ENCODE measurements around the gene OVOL2. TPM values are rescaled to one million over a fixed set of nuclear protein-coding genes. Genes with fewer than 3 reads are reported as not detected.
A peak's percentile ranks its signal among the peaks of the same experiment; 100 is the strongest.

OVOL2 gene
- total and polyA plus RNA-seq, 2 experiments from 2014 or later: 11.2 to 11.5 TPM

- H3K4me1 Mint-ChIP-seq: peaks cover 23% of the 10 kb centered on the region
- Histone ChIP-seq H3K4me2 (peak overlapping the region; percentile 90), H3K4me1 (ENCODE audit: insufficient read depth) (peaks cover 30% of the 10 kb centered on the region), H3K27me3 (ENCODE audit: insufficient read depth) (peaks cover 49% of the 10 kb centered on the region), H3K36me3 (ENCODE audit: insufficient read depth) (no peaks in the 10 kb centered on the region), H3K27ac (ENCODE audit: low read depth) (peak overlapping the region; percentile 88), H3K9me2 (ENCODE audit: insufficient read depth) (no peaks in the 10 kb centered on the region), H3F3A (replicated peaks; ENCODE audit: low read depth) (no peaks in the 10 kb centered on the region; the same call in none of the 2 replicates), H3K79me2 (replicated peaks; ENCODE audit: insufficient read depth) (0 out of 2 replicates have a peak, but pooled peaks cover 3% of the 10 kb centered on the region), H3K4me3 (peak overlapping the region; percentile 92), H2AFZ (peak overlapping the region; percentile 93), H4K20me1 (replicated peaks; ENCODE audit: insufficient read depth) (no peaks in the 10 kb centered on the region; the same call in 1 of the 2 replicates)
- no peaks in the 10 kb centered on the region; the same call in 2 of the 3 replicates for H3K36me3 Mint-ChIP-seq (ENCODE audit: low read depth)
- no peak for TF ChIP-seq EZH2phosphoT487 (IDR thresholded peaks at IDR 0.05; ENCODE audit: unreplicated experiment)
- TF ChIP-seq JUNB (IDR thresholded peaks at IDR 0.05; ENCODE audit: unreplicated experiment): no peak
- TF ChIP-seq, protein P1, sequence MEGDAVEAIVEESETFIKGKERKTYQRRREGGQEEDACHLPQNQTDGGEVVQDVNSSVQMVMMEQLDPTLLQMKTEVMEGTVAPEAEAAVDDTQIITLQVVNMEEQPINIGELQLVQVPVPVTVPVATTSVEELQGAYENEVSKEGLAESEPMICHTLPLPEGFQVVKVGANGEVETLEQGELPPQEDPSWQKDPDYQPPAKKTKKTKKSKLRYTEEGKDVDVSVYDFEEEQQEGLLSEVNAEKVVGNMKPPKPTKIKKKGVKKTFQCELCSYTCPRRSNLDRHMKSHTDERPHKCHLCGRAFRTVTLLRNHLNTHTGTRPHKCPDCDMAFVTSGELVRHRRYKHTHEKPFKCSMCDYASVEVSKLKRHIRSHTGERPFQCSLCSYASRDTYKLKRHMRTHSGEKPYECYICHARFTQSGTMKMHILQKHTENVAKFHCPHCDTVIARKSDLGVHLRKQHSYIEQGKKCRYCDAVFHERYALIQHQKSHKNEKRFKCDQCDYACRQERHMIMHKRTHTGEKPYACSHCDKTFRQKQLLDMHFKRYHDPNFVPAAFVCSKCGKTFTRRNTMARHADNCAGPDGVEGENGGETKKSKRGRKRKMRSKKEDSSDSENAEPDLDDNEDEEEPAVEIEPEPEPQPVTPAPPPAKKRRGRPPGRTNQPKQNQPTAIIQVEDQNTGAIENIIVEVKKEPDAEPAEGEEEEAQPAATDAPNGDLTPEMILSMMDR (conservative IDR thresholded peaks at IDR 0.05; ENCODE audit: low read depth in 2 of 2): no peak
- TF ChIP-seq REST (IDR thresholded peaks at IDR 0.05; ENCODE audit: unreplicated experiment): no peak
- no peak for TF ChIP-seq CREB1 (CRISPR knock-in tag; IDR thresholded peaks at IDR 0.05; ENCODE audit: low read depth)
- TF ChIP-seq POLR2AphosphoS5 (IDR thresholded peaks at IDR 0.05; ENCODE audit: low read depth): no peak
- TF ChIP-seq STAT1 (IDR thresholded peaks at IDR 0.05; ENCODE audit: unreplicated experiment): no peak
- no peak for TF ChIP-seq ETS1 (IDR thresholded peaks at IDR 0.05)
- TF ChIP-seq NANOG (IDR thresholded peaks at IDR 0.05; ENCODE audit: borderline replicate concordance): no peak
- no peak for TF ChIP-seq ZNF331 (CRISPR knock-in tag; IDR thresholded peaks at IDR 0.05; ENCODE audit: low read depth)
- TF ChIP-seq EZH2 (IDR thresholded peaks at IDR 0.05; ENCODE audit: low read depth, unreplicated experiment): no peak
- TF ChIP-seq ZNF114 (CRISPR knock-in tag; IDR thresholded peaks at IDR 0.05): no peak
- TF ChIP-seq, protein P2, sequence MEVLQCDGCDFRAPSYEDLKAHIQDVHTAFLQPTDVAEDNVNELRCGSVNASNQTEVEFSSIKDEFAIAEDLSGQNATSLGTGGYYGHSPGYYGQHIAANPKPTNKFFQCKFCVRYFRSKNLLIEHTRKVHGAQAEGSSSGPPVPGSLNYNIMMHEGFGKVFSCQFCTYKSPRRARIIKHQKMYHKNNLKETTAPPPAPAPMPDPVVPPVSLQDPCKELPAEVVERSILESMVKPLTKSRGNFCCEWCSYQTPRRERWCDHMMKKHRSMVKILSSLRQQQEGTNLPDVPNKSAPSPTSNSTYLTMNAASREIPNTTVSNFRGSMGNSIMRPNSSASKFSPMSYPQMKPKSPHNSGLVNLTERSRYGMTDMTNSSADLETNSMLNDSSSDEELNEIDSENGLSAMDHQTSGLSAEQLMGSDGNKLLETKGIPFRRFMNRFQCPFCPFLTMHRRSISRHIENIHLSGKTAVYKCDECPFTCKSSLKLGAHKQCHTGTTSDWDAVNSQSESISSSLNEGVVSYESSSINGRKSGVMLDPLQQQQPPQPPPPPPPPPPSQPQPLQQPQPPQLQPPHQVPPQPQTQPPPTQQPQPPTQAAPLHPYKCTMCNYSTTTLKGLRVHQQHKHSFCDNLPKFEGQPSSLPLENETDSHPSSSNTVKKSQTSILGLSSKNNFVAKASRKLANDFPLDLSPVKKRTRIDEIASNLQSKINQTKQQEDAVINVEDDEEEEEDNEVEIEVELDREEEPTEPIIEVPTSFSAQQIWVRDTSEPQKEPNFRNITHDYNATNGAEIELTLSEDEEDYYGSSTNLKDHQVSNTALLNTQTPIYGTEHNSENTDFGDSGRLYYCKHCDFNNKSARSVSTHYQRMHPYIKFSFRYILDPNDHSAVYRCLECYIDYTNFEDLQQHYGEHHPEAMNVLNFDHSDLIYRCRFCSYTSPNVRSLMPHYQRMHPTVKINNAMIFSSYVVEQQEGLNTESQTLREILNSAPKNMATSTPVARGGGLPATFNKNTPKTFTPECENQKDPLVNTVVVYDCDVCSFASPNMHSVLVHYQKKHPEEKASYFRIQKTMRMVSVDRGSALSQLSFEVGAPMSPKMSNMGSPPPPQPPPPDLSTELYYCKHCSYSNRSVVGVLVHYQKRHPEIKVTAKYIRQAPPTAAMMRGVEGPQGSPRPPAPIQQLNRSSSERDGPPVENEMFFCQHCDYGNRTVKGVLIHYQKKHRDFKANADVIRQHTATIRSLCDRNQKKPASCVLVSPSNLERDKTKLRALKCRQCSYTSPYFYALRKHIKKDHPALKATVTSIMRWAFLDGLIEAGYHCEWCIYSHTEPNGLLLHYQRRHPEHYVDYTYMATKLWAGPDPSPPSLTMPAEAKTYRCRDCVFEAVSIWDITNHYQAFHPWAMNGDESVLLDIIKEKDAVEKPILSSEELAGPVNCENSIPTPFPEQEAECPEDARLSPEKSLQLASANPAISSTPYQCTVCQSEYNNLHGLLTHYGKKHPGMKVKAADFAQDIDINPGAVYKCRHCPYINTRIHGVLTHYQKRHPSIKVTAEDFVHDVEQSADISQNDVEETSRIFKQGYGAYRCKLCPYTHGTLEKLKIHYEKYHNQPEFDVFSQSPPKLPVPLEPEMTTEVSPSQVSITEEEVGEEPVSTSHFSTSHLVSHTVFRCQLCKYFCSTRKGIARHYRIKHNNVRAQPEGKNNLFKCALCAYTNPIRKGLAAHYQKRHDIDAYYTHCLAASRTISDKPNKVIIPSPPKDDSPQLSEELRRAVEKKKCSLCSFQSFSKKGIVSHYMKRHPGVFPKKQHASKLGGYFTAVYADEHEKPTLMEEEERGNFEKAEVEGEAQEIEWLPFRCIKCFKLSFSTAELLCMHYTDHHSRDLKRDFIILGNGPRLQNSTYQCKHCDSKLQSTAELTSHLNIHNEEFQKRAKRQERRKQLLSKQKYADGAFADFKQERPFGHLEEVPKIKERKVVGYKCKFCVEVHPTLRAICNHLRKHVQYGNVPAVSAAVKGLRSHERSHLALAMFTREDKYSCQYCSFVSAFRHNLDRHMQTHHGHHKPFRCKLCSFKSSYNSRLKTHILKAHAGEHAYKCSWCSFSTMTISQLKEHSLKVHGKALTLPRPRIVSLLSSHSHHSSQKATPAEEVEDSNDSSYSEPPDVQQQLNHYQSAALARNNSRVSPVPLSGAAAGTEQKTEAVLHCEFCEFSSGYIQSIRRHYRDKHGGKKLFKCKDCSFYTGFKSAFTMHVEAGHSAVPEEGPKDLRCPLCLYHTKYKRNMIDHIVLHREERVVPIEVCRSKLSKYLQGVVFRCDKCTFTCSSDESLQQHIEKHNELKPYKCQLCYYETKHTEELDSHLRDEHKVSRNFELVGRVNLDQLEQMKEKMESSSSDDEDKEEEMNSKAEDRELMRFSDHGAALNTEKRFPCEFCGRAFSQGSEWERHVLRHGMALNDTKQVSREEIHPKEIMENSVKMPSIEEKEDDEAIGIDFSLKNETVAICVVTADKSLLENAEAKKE (CRISPR knock-in tag; IDR thresholded peaks at IDR 0.05): no peak
- peaks cover 22% of the 10 kb centered on the region for H3K27me3 Mint-ChIP-seq (ENCODE audit: insufficient read depth, low read depth, poor library complexity)
- DNase-seq (ENCODE audit: low spot score) (no peak), ATAC-seq (peak; percentile 8)
- H3K27ac Mint-ChIP-seq: no peak overlapping the region
- H3K4me3 Mint-ChIP-seq: peak overlapping the region; percentile 82
- no peaks in the 10 kb centered on the region for H3K9me3 Mint-ChIP-seq
Measured at GRCh38 chr20:18057994-18058349, 256 bp upstream of the OVOL2 start.
